CD4-positive, alpha-beta T cell treated with Interleukin-10 for 1 hour (primary cell): Measurements from ENCODE around the gene NRCAM.
A peak's percentile ranks its signal among the peaks of the same experiment; 100 is the strongest.

ENCODE experiments used
- DNase-seq: peaks from one replicate; pipeline ENCODE4 v3.0.0-alpha.2; 2020

Gene NRCAM

DNA sequence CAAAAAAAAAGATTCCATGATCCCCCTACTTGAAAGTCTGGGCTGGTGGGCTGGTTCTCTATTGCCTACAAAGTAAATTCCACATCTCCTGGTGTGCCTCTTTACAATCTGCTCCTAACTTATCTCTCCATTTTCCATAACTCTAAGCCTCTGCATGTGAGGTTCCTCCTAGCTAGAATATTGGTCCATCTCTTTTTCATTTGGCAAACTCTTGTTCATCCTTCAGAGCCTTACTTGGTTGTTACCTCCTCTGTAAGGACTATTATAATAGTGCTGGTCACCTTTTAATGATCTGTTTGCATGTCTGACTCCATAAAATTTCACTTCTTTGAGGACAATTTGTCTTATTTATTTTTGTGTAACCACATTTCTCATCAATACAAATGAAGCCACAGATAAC is 1.6 kb upstream of the NRCAM start:
- DNase-seq: no peak

DNA sequence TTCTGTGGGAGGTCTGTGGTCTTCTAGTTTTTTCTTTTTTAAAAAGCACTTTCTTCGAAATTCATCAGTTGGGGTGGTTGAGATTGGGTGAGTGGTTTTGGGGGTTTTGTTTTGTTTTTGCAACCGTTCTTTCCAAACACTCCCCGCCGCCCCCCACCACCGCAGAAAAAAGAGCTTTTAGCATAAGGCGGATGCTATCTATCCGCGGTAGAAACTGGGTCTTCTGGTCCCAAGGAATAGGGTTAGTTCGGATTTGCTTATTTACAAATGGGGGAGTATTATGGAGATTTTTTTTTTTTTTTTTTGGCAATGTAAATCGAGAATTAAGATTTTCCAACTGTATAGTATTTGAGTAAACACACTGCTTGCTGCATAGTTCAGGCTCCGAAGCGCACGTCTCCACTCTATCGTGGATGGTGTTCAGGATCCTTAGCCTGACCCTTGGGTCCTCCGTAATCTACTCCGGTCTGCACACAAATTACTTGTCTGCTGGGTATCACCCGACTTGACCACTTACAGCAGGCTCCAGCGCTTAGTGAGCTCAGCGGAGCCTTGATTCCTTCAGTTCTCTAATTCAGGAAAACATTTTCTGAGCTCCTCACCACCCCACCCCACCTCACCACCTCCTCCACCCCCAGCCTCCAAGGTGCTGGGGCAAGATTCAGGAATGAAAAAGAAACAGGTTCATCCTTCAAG is 757 bp upstream of the NRCAM start:
- no peak for DNase-seq

- no peak for DNase-seq
Measured at GRCh38 chr7:108455551-108455997, 662 bp downstream of the NRCAM start.

- DNase-seq: no peak
Measured at GRCh38 chr7:108454674-108455550, 1.3 kb downstream of the NRCAM start.

- DNase-seq: no peak
Measured at GRCh38 chr7:108454317-108454673, 1.9 kb downstream of the NRCAM start.

DNA sequence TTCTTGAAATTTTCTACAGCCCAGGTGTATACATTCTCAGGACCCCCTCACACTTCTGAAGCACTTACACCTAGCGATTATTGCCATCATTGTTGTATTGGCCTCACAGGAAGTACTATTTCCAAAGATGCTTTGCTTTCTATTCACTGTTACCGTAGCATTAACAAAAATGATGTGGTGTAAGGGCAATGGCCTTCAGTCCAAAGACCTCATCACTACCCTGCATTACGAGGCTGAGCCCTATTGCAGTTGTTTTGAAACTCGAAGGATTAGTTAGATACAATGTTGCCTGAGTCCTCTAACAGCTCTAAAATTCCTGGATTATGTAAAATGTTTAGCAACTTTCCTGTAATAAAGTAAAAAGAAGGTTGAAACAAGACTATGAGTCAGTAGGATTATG is 2.9 kb downstream of the NRCAM start:
- DNase-seq: no peak

GRCh38 chr7:108452707-108453106 is 3.5 kb downstream of the NRCAM start:
- peak; percentile 13 for DNase-seq

- no peak for DNase-seq
Measured at GRCh38 chr7:108451296-108451848, 4.9 kb downstream of the NRCAM start.

GRCh38 chr7:108450160-108450559 is 6.1 kb downstream of the NRCAM start:
- no peak for DNase-seq

DNA sequence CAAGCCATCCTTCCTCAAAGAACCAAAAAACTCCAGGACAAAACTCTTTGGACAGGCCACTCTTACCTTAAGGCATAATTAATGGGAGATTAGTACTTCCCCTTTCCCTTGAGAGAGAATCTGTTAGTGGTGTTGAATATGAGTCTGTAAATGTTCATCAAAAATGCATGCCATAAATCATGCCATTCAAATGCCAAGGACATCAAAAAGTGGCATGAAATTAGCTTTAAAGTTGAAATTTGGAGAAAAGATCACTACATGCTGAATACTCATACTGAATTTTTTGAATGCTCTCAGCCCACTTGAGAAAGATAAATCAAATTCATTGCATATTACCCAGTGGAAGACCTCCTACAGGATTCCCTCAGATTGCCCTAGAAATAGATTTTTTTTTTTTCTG is 6.7 kb downstream of the NRCAM start:
- no peak for DNase-seq

- DNase-seq: no peak
Measured at GRCh38 chr7:108448584-108449505, 7.4 kb downstream of the NRCAM start.

GRCh38 chr7:108442039-108442568 is 14.1 kb downstream of the NRCAM start:
- no peak for DNase-seq

DNA sequence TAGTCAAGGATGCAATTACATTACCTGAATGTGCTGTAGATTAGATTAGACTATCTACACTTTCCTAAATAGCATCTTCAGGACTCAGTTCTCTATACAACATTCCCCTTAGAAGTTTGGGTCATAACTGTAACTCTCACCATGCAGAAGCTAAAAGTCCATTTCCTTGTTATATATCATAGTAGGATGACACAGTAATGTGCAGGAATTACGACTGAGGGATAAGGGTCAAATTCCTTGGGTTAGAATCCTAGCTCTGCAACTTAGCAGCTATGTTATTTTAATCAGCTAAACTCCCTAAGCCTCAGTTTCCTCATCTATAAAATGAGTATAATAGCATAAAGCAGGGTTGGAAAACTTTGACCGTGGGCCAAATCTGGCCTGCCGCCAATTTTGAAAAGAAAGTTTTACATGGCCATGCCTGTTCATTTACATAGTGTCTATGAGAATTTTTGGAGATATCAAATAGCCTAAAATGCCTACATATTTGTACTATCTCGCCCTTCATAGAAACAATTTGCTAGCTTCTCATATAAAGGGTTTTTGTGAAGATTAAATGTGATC is 14.8 kb downstream of the NRCAM start:
- no peak for DNase-seq

DNA sequence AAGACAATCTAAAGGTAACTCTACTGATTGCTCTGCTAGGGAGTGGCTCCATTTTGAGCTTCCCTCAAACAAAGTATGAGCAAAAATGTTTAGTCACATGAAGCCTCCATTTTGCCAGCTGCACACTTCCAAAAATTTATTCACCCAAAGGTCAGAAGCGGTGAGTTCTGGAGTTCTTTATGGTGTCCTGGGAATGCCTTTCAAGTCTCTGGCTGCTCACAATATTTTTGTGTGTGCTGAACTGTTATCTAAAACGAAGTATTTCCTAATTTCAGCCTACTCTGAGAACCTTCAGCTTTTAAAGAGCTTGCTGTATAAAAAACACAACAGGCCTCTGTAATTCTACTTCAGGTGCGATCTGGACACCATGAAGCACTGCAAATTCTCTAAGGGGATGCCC is 15.6 kb downstream of the NRCAM start:
- DNase-seq: no peak

GRCh38 chr7:108436906-108437305 is 19.3 kb downstream of the NRCAM start:
- DNase-seq: no peak

DNA sequence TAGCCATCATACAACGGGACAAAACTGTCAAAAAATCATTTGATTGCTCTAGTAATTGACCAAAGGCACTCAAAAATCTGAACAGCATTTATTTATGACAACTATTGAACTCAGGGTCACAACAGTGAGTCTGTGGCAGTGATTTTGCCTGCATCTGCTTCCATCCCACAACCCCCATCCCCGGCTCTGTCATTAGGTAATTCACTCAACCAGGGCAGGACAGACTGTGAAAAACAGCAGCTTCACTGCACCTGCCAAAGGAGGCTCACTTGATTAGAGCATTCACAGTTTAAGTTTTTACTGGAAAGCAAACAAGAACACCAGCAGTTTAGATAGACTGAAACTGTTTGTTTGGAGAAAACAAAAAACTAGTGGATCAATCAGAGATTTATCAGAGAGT is 22.2 kb downstream of the NRCAM start:
- no peak for DNase-seq

DNA sequence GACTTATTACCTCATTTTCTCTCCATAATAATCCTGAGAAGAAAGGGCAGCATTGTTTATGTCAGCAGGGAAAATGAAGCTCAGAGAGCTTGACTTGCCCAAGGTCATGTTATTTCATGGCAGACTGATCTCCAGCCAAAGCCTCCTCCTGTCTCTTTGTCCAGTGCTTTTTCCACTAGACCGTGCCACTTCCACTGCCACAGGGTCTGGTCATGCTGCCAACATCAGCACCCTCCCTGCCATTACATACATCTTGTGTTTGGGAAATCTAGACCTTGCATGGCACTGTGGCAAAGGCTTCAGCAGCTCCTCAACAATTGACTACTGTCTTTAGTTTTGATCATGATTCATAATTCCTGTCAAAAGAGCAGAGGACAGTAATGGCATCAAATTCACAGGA is 25.1 kb downstream of the NRCAM start:
- no peak for DNase-seq

DNA sequence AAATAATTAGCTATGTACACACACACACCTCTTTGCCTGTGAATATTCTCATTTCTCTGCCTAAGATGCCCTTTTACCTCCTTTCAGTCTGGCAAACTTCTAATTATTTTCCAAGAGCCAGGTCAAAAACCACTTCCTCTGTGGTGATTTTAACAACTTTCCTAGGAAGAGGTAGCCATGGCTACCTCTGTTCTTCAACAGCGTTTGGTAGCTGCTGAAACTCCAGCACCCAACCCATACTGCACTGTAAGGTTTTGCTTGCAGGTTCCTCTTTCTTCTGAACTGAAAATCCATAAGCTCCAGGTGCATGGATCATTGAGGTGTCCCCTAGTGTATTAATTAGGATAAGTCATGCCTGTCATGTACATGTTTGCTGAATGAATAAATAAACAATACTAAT is 25.6 kb downstream of the NRCAM start:
- no peak for DNase-seq

GRCh38 chr7:108427766-108428165 is 28.5 kb downstream of the NRCAM start:
- no peak for DNase-seq

- no peak for DNase-seq
Measured at GRCh38 chr7:108425714-108426275, 30.4 kb downstream of the NRCAM start.

- no peak for DNase-seq
Measured at GRCh38 chr7:108424013-108424412, 32.2 kb downstream of the NRCAM start.
